GM21423 (cell line): ENCODE measurements around the gene SLC24A2.

ENCODE experiments used
- ATAC-seq: cut with Tn5 transposase; IDR thresholded peaks from one replicate; pipeline ENCODE4 v1.9.1; 2021; ENCODE audit warnings: mild to moderate bottlenecking, moderate library complexity; ENCODE audit not compliant: unreplicated experiment

Gene SLC24A2

GRCh38 chr9:19759066-19759465, 29.8 kb downstream of the SLC24A2 start:
- no peak for ATAC-seq

- ATAC-seq, result no peak
Observed at GRCh38 chr9:19757745-19758144, 31.1 kb downstream of the SLC24A2 start.

- no peak for ATAC-seq
Observed at GRCh38 chr9:19754921-19755320, 33.9 kb downstream of the SLC24A2 start.

GRCh38 chr9:19748278-19749126, 40.3 kb downstream of the SLC24A2 start:
- no peak for ATAC-seq

- no peak for ATAC-seq
Observed at GRCh38 chr9:19746223-19746622, 42.6 kb downstream of the SLC24A2 start.

GRCh38 chr9:19741178-19741577, 47.7 kb downstream of the SLC24A2 start:
- no peak for ATAC-seq
